NOMO-1 (cell line): ENCODE results near the gene SMOC2.

Source experiments
- DNase-seq, 2 experiments: peaks; one replicate each; lab custom pipeline; 2025; ENCODE audit not compliant: unreplicated experiment in 2 of 2; lab: John Stamatoyannopoulos, UW

Gene SMOC2

GRCh38 chr6:168415098-168415992 is 25.6 kb upstream of the SMOC2 start:
- no peak for DNase-seq

GRCh38 chr6:168415993-168416530 is 24.9 kb upstream of the SMOC2 start:
- DNase-seq = no peak

- DNase-seq = no peak
These were observed 24.5 kb upstream of the SMOC2 start for GRCh38 chr6:168416531-168416930.

- no peak for DNase-seq
These were observed 23.8 kb upstream of the SMOC2 start for GRCh38 chr6:168417191-168417590.

- DNase-seq = no peak
These were observed 23.1 kb upstream of the SMOC2 start for GRCh38 chr6:168417679-168418557.

GRCh38 chr6:168418711-168419121 is 22.3 kb upstream of the SMOC2 start:
- DNase-seq = no peak

GRCh38 chr6:168419569-168419968 is 21.4 kb upstream of the SMOC2 start:
- DNase-seq = no peak

- no peak for DNase-seq
These were observed 20.9 kb upstream of the SMOC2 start for GRCh38 chr6:168420084-168420483.

- no peak for DNase-seq
These were observed 20.3 kb upstream of the SMOC2 start for GRCh38 chr6:168420706-168421105.

- DNase-seq = no peak
These were observed 13.8 kb upstream of the SMOC2 start for GRCh38 chr6:168427184-168427583.

GRCh38 chr6:168428052-168428826 is 12.7 kb upstream of the SMOC2 start:
- DNase-seq = no peak

- DNase-seq = no peak
These were observed 12.1 kb upstream of the SMOC2 start for GRCh38 chr6:168428863-168429262.

GRCh38 chr6:168432196-168432595 is 8.8 kb upstream of the SMOC2 start:
- DNase-seq = no peak

GRCh38 chr6:168433898-168434297 is 7.1 kb upstream of the SMOC2 start:
- no peak for DNase-seq

GRCh38 chr6:168434505-168434904 is 6.5 kb upstream of the SMOC2 start:
- DNase-seq = no peak

- no peak for DNase-seq
These were observed 3.2 kb upstream of the SMOC2 start for GRCh38 chr6:168437751-168438150.

GRCh38 chr6:168438783-168439520 is 2.0 kb upstream of the SMOC2 start:
- no peak for DNase-seq

GRCh38 chr6:168439794-168440450 is 1.1 kb upstream of the SMOC2 start:
- DNase-seq = no peak
